ENCODE results near the gene B4GALNT2. TPM values are rescaled to one million over a fixed set of nuclear protein-coding genes. Genes with fewer than 3 reads are reported as not detected.
A peak's percentile ranks its signal among the peaks of the same experiment; 100 is the strongest.

Gene B4GALNT2
- polyA plus RNA-seq, 4 donors: 0.48 to 2.0 (median 1.1) TPM

DNA sequence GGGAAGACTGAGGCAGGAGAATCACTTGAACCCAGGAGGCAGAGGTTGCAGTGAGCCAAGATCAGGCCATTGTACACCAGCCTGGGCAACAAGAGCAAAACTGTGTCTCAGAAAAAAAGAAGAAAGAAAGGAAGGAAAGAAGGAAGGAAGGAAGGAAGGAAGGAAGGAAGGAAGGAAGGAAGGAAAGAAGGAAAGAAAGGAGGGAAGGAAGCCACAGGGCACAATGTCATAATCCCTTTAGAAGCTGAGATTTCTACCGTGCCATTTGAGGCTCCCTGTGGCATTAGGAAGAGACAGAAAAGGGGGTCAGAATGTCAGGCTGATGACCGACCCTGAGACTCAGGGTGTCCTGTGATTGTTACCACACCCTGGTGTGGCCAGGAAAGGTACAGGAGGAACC, 71.2 kb downstream of the B4GALNT2 start:
- no peak for DNase-seq (ENCODE audit: low read depth in 4 of 4, low spot score in 2 of 4)

DNA sequence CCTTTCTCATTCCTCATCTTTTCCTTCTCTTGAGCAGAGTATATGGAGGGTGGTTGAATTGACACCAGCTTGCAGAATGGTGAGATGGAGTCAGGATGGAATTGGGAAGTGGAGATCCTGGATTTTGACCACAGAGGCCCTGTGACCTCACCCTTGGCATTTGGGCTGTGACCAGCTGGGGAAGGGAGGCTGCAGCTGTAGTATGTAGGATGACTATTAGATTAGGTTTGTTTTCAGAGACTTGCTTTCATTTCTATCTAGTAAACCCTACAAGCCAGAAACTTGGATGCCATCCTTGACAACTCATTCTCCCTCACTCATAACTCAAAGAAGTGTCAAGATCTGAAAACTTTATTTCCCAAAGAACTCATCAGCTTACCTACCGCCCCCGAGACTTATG, 71.9 kb downstream of the B4GALNT2 start:
- no peak for DNase-seq (ENCODE audit: low read depth in 4 of 4, low spot score in 2 of 4)

DNA sequence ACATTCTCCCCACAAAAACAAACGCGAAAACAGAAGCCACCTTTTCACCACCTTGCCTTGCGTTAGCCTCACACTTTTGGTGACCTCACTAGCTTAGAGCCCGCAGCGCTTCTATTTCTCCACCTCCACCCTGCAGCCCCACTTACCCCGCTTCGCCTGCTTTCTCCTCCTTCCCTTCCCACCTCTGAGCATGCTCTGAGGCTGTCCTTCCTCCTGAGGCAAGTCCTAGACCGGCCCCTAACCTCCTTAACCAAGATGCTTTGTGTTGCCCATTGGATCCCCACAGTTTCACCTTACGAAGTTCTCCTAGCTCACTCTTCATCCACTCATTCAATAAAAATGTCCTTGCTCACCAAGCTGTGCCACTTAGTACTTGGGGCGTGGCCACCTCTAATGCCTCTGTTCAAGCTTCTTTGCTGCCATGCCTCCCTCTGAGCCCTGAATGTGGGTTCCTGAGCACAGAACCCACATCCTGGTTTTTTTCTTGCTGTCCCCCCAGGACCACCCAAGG, 76.5 kb downstream of the B4GALNT2 start:
- no peak for DNase-seq (ENCODE audit: low read depth in 4 of 4, low spot score in 2 of 4)

DNA sequence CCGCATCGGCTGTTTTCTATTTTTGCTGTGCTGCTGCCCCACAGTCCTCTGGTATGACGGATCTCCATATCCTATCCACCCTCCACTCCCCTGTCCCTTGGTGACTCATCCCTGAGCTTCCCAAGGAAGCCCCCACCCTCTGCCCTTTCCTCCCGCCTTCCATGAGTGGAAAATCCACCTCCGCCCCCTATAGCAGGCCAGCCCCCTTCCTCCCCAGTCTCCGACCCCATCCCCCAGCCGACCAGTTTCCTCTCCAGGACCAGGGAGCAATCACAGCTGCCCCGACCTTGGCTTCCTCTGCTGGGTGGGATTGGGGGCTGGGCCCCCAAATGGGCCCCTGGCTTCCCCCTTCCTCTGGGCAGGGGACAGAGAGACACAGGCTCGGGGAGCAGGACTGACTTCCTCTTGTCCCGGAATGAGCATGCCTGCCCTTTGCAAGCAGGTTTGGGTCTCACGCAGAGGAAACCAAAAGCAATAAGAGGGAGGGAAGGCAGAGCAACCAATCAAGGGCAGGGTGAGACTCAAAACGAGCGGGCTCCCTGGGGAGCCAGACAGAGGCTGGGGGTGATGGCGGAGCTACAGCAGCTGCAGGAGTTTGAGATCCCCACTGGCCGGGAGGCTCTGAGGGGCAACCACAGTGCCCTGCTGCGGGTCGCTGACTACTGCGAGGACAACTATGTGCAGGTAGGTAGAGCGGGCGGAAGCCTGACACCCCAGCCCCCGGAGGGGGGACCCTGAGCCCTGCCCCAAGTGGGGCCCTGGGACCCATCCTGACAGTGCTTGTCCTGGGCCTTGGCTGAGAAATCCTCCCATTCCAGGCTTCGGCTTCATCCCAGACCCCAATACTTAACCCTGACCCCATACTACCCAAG, 77.8 kb downstream of the B4GALNT2 start, which contains the start of the genes ABI3 and GNGT2:
TSS of gene ABI3 (plus strand) at position 550 of the 872 bp plus-strand sequence. CDS start at position 568, 18 bp downstream.
TSS of gene GNGT2 (minus strand) at position 417 of the 872 bp plus-strand sequence. CDS start 3,152 bp downstream, outside the sequence.
- DNase-seq (ENCODE audit: low read depth in 4 of 4, low spot score in 2 of 4): peak in 1 of 4 donors; percentile 21

DNA sequence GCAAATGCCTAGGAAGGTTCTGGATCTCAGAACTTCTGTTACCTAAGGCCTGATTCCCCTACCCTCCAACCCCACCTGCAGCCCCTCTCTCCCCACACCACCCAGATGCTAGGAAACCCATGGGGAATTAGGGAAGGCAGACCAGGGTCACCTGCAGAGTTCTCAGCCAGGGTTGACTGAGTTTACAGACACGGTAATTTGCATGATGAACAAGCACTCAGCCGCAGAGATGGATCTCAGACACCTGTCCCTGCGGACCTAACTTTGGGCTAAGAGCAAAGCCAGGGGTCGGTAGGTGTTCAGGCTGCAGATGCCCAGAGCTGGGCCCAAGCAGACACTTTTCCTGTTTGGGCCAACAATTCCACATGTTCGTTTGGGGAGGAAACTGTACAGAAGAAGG, 80.8 kb downstream of the B4GALNT2 start:
- DNase-seq (ENCODE audit: low read depth in 4 of 4, low spot score in 2 of 4): no peak

DNA sequence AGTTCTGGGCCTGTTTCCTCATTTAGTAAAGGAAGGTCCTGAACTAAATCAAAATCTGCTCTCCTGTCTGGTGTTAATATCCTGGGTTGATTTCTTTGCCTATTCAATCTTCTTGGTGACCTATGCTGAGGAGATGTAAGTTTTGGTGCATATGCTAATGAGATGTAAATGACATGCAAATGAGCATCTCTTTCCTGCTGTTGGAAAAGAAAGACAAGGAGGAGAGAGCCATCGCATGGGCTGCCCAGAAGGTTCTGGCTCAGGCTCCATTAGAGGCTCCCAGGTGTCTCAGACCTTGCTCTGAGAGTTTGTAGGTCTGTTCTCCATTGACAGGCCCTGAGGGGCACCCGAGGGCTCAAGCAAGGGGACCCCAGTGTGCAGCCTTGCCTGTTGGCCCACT, 81.3 kb downstream of the B4GALNT2 start:
- no peak for DNase-seq (ENCODE audit: low read depth in 4 of 4, low spot score in 2 of 4)

DNA sequence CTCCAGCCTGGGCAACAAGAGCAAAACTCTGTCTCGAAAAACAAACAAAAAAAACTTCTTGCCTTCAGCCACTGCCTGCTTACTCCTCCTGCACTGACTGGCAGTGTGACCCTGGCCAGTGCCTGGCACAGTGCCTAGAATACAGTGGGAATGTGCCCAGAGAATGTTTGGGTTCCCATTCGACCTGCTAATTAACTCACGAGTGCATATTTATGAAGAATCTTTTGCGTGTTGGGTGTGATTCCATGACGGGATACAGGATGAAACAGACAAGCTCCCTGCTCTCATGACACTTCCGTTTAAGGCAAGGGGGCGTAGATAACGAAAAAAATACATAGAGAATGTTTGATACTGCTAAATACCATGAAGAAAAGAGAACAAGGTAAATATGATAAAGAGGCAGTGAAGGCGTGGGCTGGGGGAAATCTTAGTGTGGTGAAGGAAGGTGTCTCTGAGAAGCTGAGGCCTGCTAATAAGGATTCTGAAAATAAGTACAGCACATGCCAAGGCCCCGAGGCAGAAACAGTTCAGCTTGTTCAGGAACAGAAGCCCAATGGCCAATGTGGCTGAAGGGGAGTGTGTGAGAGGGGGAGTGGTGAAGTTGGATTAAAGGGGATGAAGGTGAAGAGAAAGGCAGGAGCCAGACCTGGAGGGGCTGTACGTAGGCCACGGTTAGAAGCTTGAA, 82.2 kb downstream of the B4GALNT2 start:
- no peak for DNase-seq (ENCODE audit: low read depth in 4 of 4, low spot score in 2 of 4)

DNA sequence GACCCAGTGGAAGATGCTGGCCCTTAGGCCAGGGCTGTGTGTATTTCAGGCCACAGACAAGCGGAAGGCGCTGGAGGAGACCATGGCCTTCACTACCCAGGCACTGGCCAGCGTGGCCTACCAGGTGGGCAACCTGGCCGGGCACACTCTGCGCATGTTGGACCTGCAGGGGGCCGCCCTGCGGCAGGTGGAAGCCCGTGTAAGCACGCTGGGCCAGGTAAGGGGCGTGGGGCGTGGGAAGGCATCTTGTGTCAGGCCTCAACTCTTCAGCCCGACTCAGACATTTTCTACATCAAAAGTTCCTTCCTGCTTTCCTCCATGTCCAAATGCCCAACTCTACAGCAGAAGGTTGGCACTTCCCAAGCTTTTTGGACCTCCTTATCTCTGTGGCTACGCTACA, 83.9 kb downstream of the B4GALNT2 start:
- no peak for DNase-seq (ENCODE audit: low read depth in 4 of 4, low spot score in 2 of 4)

DNA sequence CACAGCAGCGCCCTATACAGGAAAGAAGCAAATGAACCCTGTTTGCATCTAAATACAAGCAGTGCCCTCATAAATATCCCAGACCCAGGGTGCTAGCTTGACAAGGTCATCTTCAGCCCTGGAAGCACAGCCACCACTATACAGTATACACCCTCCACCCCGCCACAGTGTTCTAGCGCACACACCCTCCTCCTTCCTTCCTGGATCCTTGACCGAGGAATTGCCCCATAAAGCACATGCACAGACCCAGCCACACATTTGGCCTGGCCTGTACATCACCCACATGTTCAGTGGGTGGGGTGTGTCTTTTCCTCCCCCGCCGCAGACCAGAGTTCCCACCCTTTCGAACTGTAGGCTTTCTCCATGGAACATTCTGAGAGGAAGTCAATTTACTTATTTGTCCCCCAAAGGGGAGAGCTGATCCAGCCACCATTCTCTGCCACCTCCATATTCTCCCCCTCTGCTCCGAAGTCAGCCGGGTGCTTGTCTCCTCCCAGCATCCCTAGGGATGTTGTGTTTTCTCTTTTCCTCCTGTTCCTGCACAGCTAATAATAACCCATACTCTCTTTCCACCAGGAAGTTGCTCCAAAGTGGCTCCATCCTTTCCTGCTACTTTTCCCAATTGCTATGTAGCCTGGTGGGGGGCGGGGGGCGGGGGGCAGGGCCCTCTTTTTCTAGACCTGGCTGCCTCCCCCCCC, 84.5 kb downstream of the B4GALNT2 start:
- DNase-seq (ENCODE audit: low read depth in 4 of 4, low spot score in 2 of 4): no peak

DNA sequence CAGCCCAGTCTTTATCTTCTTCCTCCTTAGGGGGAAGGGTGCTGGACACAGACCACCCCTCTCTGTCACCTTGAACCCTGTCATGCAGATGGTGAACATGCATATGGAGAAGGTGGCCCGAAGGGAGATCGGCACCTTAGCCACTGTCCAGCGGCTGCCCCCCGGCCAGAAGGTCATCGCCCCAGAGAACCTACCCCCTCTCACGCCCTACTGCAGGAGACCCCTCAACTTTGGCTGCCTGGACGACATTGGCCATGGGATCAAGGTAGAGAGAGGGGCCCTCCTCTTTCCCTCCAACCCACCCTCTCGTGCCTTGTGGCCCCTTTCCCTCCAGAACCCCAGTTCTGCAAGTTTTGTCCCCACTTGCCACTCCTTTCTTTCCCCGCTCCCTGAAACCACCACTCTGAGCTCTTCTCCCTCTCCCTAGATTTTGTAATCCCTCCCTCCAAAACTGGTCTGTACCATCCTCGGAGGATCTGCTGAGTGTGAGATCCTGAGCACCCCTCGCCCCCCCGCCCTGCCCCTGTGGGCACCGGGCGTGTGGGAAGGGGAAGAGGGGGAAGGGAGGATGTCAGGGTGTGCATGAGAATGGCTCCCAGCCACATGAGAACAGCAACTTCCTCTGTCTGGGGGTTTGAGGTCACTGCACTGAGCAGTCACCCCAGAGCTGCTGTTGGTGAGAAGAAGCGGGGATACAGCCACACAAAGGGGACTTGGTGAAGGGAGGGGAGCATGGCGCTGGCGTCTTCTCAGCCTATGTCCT, 85.3 kb downstream of the B4GALNT2 start:
- DNase-seq (ENCODE audit: low read depth in 4 of 4, low spot score in 2 of 4): no peak

DNA sequence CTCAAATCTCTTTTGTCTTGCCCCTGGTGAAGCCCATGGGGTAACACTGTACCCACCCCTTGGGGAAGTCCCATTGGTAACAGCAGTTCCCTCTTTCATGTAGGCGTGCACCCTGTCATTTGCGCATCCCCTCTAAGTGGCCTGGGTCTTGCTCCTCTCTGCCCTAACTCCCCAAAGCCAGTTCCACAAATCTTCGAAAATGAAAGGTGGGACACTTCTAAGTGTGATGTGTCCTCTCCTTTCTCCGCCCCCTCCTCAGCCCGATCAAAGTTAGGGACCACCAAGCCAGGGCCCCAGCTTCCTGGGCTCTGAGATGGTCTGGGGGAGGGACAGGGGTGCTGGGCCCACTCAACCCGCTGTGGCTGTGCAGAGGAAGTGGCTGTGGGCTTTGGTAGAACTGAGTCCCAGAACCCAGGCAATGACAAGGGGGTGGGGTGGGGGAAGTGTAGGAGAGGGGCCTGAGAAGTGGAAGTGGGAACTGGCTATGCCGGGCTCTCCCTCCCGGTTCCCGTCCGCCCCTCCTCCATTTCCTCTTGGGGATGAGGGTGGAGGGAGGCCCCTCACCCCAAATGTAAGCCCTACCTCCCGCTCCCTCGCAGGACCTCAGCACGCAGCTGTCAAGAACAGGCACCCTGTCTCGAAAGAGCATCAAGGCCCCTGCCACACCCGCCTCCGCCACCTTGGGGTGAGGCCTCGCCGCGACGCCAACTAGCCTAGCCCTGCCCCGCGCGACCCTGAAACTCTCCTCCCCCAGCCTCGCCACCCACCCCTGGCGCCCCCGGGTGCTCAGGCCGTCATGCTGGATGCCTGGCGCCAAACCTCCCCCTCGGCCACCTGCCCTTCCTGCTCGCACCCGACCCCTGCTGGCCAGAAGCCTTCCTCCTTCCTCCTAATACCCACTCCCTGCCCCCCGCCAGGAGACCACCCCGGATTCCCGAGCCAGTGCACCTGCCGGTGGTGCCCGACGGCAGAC, 86.7 kb downstream of the B4GALNT2 start:
- no peak for DNase-seq (ENCODE audit: low read depth in 4 of 4, low spot score in 2 of 4)

DNA sequence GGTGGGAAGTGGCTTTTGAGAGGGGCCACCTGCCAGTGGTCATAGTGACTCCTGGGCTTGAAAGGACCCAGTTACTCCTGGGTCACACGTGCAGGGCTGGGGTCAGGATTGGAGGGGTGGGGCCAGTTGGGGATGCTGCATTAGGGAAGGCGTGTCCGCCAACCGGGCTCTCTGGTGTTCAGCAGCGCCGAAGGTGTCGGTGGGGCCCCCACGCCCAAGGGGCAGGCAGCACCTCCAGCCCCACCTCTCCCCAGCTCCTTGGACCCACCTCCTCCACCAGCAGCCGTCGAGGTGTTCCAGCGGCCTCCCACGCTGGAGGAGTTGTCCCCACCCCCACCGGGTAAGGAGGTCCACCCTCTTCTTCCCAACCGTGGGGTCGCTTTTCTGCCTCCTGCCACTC, 87.4 kb downstream of the B4GALNT2 start:
- DNase-seq (ENCODE audit: low read depth in 4 of 4, low spot score in 2 of 4): no peak

DNA sequence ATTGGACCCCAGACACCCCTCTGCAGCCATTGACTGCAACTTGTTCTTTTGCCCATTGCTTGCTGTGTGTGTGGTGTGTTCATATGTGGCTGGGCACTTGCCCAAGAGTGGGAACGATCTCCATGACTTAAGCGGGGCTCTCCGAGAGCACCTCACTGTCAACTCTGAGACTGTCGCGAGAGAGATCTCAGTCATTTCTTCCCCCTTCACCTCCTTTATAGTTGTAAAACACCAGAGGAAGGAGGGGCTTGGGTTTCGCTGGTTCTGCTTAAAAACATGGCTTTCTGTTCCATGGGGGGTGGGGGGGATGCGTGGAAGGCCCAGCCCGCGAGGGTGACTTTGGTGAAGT, 90.6 kb downstream of the B4GALNT2 start:
- DNase-seq (ENCODE audit: low read depth in 4 of 4, low spot score in 2 of 4): no peak

DNA sequence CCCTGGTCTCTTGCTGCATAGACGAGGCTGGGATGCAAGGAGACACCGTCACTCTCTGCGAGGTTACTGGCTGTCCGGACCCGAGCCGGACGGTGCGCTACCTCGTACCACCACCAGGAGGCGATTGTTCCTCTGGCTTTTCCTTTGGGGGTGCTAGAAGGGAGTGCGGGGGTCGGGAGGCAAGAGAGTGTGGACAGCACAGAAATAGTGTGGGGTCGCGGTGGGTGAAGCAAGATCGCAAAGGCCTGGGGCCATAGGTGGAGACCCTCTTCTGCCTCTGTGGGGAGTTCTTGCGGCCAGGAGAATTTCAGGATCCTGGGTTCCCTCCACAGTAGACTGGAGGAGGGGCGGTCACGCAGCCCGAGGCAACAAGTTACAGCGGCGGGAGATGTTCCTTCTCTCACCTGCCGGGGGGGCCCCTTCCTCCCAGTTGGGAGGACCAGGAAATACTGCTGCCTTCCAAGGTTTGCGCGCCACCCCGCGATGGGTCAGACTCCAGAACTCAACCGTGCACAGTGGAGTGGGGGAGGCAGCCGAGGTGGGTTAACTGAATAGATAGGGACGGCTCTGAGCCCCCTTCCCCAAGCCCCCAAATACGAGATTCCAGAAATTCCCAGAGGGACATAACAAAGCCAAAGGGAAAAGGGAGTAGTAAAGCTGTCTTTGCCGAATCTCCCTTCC, 91.1 kb downstream of the B4GALNT2 start:
- DNase-seq (ENCODE audit: low read depth in 4 of 4, low spot score in 2 of 4): peak in 1 of 4 donors; percentile 20

DNA sequence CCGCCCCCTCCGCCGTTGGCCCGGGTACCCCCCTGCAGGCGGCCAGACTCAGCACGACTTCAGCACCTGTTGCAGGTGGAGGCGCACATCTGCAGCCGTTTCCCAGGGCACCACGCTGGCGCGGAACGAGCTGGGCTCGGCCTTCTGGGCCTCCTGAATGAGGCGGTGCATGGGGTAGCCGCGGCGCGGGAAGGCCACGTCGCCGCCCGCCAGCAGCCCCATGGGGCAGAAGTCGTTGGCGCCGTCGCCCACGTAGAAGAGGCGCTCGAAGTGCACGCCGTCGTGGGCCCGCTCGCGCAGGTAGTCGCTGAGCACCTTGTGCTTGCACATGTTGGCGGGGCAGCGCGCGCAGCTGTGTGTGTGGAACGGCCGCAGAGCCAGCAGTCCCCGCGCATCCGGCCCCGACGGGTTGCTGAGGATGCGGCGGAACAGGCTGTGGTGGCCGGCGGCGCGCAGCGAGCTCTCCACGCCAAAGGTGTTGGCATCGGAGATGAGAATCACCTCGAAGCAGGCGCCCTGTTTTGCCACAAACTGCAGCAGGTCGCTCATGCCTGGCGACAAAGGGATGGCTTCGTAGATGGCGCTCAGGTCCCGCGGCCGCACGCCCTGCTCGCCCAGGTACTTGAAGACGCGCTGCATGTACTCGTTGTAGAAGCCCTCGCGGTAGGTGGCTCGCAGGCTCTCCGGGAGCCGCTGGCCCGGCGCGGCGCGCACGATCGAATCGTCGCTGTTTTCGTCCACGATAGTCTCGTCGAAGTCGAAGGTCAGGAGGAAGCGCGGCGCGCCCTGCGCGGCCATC, 91.8 kb downstream of the B4GALNT2 start:
- DNase-seq (ENCODE audit: low read depth in 4 of 4, low spot score in 2 of 4): no peak

DNA sequence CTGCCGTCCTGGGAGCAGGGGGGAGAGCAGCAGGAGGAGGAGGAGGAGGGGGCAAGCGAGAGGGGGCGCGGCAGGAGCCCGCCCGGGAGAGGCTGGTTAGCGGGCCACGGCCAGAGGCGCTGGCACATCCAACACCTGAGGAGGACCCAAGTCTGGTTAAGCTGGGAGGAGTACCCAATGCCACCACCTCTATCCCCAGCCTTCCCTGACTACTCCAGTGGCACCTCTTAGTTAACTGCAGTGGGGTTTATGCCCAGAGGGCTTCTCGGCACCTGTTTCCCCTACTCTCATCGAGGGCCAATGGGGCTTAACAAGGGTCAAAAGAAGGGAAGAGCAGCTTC, 92.4 kb downstream of the B4GALNT2 start:
- no peak for DNase-seq (ENCODE audit: low read depth in 4 of 4, low spot score in 2 of 4)

DNA sequence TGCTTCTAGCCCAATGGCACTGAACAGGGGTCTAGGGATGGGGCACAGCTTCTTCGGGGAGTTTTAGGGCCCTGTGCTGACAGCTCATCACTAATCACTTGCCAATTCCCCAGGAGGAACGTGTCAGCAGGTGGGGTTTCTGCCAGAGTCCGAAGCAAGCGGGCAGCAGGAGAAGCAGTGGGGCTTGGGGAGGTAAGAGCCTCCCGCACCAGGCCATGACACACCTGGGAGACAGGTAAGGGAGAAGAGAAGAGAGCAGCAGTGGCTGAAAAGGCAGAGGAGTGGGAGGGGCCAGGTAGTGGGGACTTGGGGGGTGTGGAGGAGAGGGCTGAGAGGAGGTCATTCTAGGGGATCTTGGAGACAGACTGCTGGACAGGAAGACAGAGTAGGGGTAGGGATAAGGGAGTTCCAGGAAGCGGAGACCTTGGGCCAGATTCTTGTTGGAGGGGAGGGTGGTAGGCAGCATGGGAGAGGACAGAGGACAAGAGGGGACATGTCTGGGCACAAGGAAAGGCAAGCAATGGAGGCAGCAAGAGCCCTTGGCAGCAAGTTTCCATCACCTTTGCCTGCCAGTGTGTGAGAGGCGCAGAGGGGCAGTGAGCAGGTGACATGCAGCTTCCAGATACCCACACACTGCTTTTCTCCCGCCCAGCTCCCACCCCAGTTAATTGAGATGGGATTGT, 93.1 kb downstream of the B4GALNT2 start:
- no peak for DNase-seq (ENCODE audit: low read depth in 4 of 4, low spot score in 2 of 4)

Measured in left renal cortex interstitium (tissue), 4 donors.